Right ventricle myocardium superior (tissue), 1 donor: ENCODE results near the gene SLC15A2. TPM values are rescaled to one million over a fixed set of nuclear protein-coding genes. Genes with fewer than 3 reads are reported as not detected.
"Not testable (repeated sequence)": the region's sequence is repeated elsewhere in the genome, so short reads cannot be mapped to it uniquely, and the experiment has no call there.

Source experiments
- ATAC-seq: fragments of 200-7000 bp; cut with Tn5 transposase; one replicate; pipeline ENCODE4 v1.9.1; 2020; ENCODE audit warnings: mild to moderate bottlenecking; ENCODE audit not compliant: poor library complexity
- DNase-seq: peaks from one replicate; pipeline ENCODE4 v3.0.0-alpha.2; 2020
- intact Hi-C: fragments of 100-400 bp; cut with DNase I; formaldehyde crosslinking; loops from one replicate; pipeline ENCODE4 v1.11.2; 2022
- long read RNA-seq: library from polyadenylated mRNA; unstranded; transcript quantifications from one replicate; pipeline ENCODE4 v2.0.0, GENCODE V29; 2021
- total RNA-seq: library from RNA; stranded (reverse); fragmentation: NEBNext Ultra II Directional; extraction: Animal tissue kit (Norgen Biotek cat#: 25700); gene quantifications from one replicate; pipeline ENCODE4 v1.2.1, GENCODE V29; 2021
- donor health status: DM: no; HTN: yes; CAD: no; lungs with severe emphysema.

The SLC15A2 gene, protein sequence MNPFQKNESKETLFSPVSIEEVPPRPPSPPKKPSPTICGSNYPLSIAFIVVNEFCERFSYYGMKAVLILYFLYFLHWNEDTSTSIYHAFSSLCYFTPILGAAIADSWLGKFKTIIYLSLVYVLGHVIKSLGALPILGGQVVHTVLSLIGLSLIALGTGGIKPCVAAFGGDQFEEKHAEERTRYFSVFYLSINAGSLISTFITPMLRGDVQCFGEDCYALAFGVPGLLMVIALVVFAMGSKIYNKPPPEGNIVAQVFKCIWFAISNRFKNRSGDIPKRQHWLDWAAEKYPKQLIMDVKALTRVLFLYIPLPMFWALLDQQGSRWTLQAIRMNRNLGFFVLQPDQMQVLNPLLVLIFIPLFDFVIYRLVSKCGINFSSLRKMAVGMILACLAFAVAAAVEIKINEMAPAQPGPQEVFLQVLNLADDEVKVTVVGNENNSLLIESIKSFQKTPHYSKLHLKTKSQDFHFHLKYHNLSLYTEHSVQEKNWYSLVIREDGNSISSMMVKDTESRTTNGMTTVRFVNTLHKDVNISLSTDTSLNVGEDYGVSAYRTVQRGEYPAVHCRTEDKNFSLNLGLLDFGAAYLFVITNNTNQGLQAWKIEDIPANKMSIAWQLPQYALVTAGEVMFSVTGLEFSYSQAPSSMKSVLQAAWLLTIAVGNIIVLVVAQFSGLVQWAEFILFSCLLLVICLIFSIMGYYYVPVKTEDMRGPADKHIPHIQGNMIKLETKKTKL
- 5.0 TPM for total RNA-seq
- long read RNA-seq, full-length matches to known transcripts = 1 of 3 reads
- long read RNA-seq, partial matches to known transcripts = 0 of 3 reads
- long read RNA-seq, other reads (novel, unspliced or antisense) = 2 of 3 reads

DNA sequence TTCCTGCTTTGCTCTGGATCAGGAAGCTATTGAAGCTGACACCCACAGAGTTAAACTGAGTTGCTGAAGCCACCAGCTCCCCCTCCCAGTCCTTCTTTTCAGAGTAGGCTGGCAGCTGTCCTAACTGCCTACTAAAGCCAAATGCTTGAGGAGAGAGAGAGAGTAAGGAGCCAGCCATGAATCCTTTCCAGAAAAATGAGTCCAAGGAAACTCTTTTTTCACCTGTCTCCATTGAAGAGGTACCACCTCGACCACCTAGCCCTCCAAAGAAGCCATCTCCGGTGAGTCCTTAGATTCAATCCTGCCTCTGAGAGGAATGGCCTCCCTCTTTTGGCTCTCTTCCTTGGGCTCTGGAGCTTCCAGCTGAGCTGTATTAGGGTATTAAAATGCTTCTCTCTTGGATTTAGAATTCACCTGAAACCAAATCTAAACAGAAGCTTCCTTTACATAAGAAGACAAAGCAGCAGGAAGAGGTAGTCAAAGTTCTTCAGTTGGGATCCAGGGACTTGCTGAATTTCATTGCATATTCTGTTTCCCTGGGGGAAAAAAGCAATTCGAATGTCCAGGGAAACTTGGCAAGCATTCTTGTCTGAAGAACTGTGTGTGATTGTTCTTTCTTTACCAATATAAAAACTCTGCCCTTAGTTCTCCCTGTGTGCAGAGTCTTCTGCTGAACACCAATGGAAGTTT, at the start of gene SLC15A2:
Gene SLC15A2, plus strand, starts transcription at position 101 of the 690 bp plus-strand sequence. Its CDS starts 76 bp downstream, at position 177.
- peak; percentile 44 for DNase-seq
- ATAC-seq = peak; percentile 92
- intact Hi-C loops = no loop called here

DNA sequence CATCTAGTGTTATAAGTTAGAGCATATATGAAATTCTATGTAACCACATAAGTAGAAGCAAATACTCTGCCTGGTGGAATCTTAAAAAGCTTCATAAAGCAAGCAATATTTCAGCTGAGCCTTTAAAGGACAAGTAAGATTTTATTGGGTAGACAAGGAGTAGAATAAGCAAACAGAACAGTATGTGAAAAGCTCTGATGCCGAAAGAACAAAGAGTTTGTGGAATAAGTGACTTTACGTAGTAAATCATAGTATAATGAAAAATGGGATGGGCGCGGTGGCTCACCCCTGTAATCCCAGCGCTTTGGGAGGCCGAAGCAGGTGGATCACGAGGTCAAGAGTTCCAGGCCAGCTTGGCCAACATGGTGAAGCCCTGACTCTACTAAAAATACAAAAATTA, 49.3 kb upstream of the SLC15A2 start:
- intact Hi-C loops = no loop called here
- DNase-seq (no peak), ATAC-seq (no peak)

DNA sequence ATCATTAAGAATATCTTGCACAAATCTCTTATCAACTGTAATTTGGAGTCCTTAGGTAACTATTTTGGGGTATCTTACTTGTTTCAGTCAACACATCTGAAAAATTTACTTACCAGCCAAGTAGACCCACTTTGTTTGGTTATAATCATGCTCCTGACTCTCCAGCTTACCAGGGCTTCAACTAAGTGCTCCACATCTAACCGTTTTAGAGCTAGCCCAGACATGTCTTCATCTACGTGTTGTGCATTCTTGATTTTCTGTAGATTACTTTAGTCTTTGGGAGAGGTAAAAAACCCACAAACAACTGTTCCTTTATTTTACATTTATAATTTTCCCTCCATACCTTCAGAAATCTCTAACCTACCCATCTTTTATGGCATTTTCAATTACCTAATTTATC, 41.9 kb upstream of the SLC15A2 start:
- intact Hi-C loops = no loop called here
- DNase-seq (no peak), ATAC-seq (no peak)

DNA sequence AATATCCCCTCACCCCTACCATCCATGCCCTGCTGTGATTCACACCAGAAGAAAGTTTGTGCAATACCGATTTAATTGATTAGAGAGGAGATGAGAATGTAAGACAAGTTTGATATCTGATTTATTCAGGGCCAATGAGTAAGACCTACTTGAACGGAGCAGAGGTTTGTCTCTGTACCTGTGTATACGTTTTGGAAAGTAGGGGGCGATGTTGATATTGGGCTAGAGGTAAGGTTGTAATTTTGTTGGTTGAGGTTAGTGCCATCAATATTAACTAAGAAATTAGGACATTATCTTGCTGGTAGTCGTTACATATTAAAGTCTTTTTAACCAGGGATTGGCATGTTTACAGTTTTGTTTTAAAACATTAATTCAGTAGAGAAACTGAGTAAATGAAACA, 38.6 kb upstream of the SLC15A2 start:
- intact Hi-C loops = no loop called here
- ATAC-seq (no peak), DNase-seq (no peak)

DNA sequence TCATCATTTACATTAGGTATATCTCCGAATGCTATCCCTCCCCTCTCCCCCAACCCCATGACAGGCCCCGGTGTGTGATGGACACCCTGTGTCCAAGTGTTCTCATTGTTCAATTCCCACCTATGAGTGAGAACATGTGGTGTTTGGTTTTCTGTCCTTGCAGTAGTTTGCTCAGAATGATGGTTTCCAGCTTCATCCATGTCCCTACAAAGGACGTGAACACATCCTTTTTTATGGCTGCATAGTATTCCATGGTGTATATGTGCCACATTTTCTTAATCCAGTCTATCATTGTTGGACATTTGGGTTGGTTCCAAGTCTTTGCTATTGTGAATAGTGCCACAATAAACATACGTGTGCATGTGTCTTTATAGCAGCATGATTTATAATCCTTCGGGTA, 36.4 kb upstream of the SLC15A2 start:
- DNase-seq, intact Hi-C loops, ATAC-seq: not testable (repeated sequence)

DNA sequence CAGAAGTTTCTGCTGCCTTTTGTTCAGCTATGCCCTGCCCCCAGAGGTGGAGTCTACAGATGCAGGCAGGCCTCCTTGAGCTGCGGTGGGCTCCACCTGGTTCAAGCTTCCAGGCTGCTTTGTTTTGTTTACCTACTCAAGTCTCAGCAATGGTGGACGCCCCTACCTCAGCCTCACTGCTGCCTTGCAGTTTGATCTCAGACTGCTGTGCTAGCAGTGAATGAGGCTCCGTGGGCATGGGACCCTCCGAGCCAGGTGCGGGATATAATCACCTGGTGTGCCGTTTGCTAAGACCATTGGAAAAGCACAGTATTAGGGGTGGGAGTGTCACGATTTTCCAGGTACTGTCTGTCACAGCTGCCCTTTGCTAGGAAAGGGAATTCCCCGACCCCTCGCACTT, 31.0 kb upstream of the SLC15A2 start:
- DNase-seq, ATAC-seq, intact Hi-C loops: not testable (repeated sequence)

- intact Hi-C loops = no loop called here
- DNase-seq = no peak
- no peak for ATAC-seq
Observed at GRCh38 chr3:121863801-121864200, 30.4 kb upstream of the SLC15A2 start.

DNA sequence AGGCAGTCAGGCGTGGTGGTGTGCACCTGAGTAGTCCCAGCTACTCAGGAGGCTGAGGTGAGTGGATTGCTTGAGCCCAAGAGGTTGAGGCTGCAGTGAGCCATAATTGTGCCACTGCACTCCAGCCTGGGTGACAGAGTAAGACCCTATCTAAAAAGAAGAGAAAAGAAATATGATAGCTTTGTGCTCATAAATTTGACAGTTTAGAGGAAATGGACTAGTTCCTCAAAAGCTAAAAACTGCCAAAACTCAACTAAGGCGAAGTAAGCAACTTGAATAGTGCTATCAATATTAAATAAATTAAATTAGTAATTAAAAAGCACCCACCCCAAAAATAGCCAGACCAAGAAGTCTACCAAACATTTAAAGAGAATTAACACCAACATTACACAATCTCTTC, 24.5 kb upstream of the SLC15A2 start:
- ATAC-seq (no peak), DNase-seq (no peak)
- intact Hi-C loops = no loop called here

- ATAC-seq = no peak
- intact Hi-C loops = no loop called here
- DNase-seq = no peak
Observed at GRCh38 chr3:121870717-121871116, 23.5 kb upstream of the SLC15A2 start.

DNA sequence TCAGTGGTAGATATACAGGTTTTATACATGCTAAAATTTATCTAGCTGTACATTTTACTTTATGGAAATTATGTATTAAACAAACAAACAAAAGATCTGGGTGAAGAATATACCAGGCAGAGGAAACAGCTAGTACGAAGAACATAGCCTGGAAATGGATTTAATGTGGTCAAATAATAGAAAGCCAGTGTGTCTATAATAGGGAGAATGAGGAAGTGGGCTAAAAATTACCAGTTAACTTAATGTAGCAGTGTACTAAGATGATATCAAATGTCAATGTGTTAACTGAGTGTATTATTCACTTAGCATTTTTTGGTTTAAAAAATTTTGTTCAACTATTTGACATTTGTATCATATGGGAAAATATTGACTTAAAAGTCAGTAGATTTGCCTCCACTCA, 22.8 kb upstream of the SLC15A2 start:
- intact Hi-C loops = no loop called here
- no peak for ATAC-seq

DNA sequence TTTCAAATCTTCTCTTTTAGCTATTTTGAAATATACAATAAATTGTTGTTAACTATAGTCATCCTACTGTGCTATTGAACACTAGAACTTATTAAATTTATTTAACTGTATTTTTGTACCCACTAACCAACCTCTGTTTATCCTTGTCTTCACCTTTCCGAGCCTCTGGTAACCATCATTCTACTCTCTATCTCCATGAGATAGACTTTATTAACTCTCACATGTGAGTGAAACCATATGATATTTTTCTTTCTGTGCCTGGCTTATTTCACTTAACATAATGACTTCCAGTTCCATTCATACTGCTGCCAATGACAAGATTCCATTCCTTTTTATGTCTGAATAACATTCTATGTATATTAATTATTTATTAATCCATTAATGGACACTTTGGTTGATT, 15.8 kb upstream of the SLC15A2 start:
- DNase-seq (no peak), ATAC-seq (no peak)
- intact Hi-C loops = no loop called here

More for the DNA sequence above, 22.8 kb upstream of the SLC15A2 start:
- DNase-seq = no peak

GRCh38 chr3:121883507-121883906, 10.7 kb upstream of the SLC15A2 start:
- ATAC-seq = no peak
- DNase-seq = no peak
- intact Hi-C loops = no loop called here

DNA sequence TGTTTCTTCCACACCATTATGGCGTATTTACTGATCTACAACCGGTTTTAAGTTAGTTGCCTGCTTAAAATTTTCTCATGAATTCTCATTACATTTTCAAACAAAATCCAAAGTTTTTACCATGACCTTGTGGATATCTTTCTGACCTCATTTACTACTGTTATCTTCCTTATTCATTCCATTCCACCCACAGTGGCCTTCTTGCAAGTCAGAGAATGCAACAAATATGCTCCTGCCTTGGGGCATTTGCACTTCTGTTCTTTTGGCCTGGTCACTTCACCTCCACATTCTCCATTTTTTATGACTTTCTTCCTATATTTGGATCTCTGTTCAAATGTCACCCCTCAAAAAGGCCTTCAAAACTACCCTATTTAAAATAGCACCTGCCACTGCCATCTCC, 8.8 kb upstream of the SLC15A2 start:
- DNase-seq = no peak
- ATAC-seq = no peak
- intact Hi-C loops = no loop called here

DNA sequence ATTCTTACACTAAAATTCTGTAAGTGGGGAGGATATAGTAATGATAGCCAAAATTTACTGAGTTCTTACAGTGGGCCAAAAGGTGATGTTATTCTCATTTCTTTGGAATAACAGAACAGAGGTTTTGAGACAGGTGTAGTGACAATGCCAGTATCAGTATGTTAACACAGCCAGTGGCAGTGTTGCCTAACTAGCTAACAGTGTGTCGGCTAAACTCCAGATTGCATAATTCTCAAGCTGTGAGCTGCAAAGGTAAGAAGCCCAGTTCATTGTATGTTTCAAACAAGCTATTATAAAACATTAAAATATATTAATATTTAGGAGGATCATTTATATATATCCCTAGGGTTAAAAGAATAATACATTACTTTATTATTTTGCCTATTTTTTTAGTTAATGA, 920 bp downstream of the SLC15A2 start:
- ATAC-seq (peak; percentile 88), DNase-seq (no peak)
- intact Hi-C loops = no loop called here

GRCh38 chr3:121895736-121896135, 1.5 kb downstream of the SLC15A2 start:
- DNase-seq (no peak), ATAC-seq (peak; percentile 32)
- intact Hi-C loops = no loop called here

- DNase-seq (no peak), ATAC-seq (no peak)
- intact Hi-C loops = no loop called here
Observed at GRCh38 chr3:121896823-121897222, 2.6 kb downstream of the SLC15A2 start.

DNA sequence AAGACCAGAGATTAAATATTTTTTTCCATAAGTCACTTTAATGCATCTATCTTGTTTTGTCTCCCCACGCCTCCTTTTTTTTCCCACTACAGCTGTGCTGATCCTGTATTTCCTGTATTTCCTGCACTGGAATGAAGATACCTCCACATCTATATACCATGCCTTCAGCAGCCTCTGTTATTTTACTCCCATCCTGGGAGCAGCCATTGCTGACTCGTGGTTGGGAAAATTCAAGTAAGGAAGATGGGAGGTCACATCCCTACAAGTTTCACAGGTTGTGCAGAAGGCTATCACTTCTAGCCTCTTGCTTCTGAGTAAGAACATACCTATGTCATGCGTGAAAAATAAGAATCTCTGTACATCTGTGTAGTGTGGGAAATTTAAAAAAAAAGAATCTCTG, 3.1 kb downstream of the SLC15A2 start:
- intact Hi-C loops = no loop called here
- no peak for DNase-seq
- no peak for ATAC-seq

DNA sequence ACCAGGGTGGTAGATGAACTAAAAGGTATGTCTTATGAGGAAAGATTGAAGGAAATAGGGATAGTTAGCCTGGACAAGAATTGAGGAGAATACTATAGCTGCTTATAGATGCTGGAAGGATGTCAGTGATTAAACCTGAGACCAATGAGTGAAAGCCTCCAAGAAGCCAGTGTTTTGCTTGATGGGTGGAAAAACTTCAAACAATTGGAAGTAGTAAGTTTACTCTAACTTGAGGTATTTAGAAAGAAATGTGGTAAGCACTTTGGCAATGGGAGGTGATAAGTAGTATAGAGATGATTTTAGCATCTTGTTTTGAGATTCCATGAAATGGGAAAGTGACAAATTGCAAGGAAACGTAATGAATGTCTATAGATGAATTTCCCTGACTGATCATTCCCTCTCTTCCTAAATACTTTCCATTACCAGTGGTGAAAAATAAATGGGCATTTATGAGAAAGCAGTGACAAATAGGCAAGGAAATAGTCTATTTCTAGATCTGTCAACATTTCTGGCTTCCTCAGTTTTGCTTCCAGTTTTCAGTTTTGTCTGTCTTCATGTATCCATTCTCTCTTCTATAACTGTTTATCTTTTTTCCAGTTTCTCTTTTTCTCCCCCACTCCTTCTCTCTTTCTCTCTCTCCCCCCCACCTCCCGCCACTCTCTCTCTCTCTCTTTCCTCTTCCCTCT, 19.2 kb downstream of the SLC15A2 start:
- ATAC-seq = no peak
- no peak for DNase-seq
- intact Hi-C loops = no loop called here
